ENCODE data around the gene HOXB3.

Gene HOXB3

GRCh38 chr17:48559840-48560817 is 29.9 kb downstream of the HOXB3 start:
- FAIRE-seq (no peak), DNase-seq (ENCODE audit: insufficient read length, low spot score) (no peak)

- DNase-seq (ENCODE audit: insufficient read length, low spot score): no peak
- FAIRE-seq: no peak
These were observed 30.8 kb downstream of the HOXB3 start for GRCh38 chr17:48559122-48559839.

- FAIRE-seq (no peak), DNase-seq (ENCODE audit: insufficient read length, low spot score) (no peak)
These were observed 31.3 kb downstream of the HOXB3 start for GRCh38 chr17:48558831-48559121.

- DNase-seq (ENCODE audit: insufficient read length, low spot score): no peak
- no peak for FAIRE-seq
These were observed 31.8 kb downstream of the HOXB3 start for GRCh38 chr17:48558057-48558830.

- no peak for FAIRE-seq
These were observed 33.3 kb downstream of the HOXB3 start for GRCh38 chr17:48556576-48557401.

GRCh38 chr17:48556229-48556575 is 33.8 kb downstream of the HOXB3 start:
- FAIRE-seq: no peak
- DNase-seq (ENCODE audit: insufficient read length, low spot score): no peak

More at GRCh38 chr17:48556576-48557401, 33.3 kb downstream of the HOXB3 start:
- DNase-seq (ENCODE audit: insufficient read length, low spot score): no peak

GRCh38 chr17:48555258-48556228 is 34.5 kb downstream of the HOXB3 start:
- no peak for FAIRE-seq

GRCh38 chr17:48554412-48555257 is 35.4 kb downstream of the HOXB3 start:
- DNase-seq (ENCODE audit: insufficient read length, low spot score) (no peak), FAIRE-seq (no peak)

More at GRCh38 chr17:48555258-48556228, 34.5 kb downstream of the HOXB3 start:
- no peak for DNase-seq (ENCODE audit: insufficient read length, low spot score)

GRCh38 chr17:48553826-48554225 is 36.2 kb downstream of the HOXB3 start:
- no peak for DNase-seq (ENCODE audit: insufficient read length, low spot score)
- FAIRE-seq: peak; percentile 11

GRCh38 chr17:48553190-48553547 is 36.9 kb downstream of the HOXB3 start:
- DNase-seq (ENCODE audit: insufficient read length, low spot score): no peak
- FAIRE-seq: no peak

- DNase-seq (ENCODE audit: insufficient read length, low spot score): no peak
- FAIRE-seq: peak; percentile 8
These were observed 37.4 kb downstream of the HOXB3 start for GRCh38 chr17:48552466-48553189.

GRCh38 chr17:48551596-48552465 is 38.2 kb downstream of the HOXB3 start:
- no peak for DNase-seq (ENCODE audit: insufficient read length, low spot score)
- no peak for FAIRE-seq

- DNase-seq (ENCODE audit: insufficient read length, low spot score) (no peak), FAIRE-seq (no peak)
These were observed 38.9 kb downstream of the HOXB3 start for GRCh38 chr17:48551214-48551555.

GRCh38 chr17:48550502-48551213 is 39.4 kb downstream of the HOXB3 start:
- FAIRE-seq (no peak), DNase-seq (ENCODE audit: insufficient read length, low spot score) (no peak)

GRCh38 chr17:48549914-48550501 is 40.0 kb downstream of the HOXB3 start:
- DNase-seq (ENCODE audit: insufficient read length, low spot score) (no peak), FAIRE-seq (no peak)

- FAIRE-seq: no peak
These were observed 40.8 kb downstream of the HOXB3 start for GRCh38 chr17:48549281-48549630.

More at GRCh38 chr17:48549281-48549630, 40.8 kb downstream of the HOXB3 start:
- DNase-seq (ENCODE audit: insufficient read length, low spot score): no peak

Data from GM19239 (cell line).